ENCODE data around the gene WFS1.

Gene WFS1

GRCh38 chr4:6345096-6345830 is 75.6 kb downstream of the WFS1 start:
- no peak for TF ChIP-seq CTCF (IDR thresholded peaks at IDR 0.05; ENCODE audit: insufficient read depth, low read depth, low read length, missing control alignments)
- H3K4me3 ChIP-seq (ENCODE audit: low read length), result no peak overlapping the region
- DNase-seq (ENCODE audit: low read depth), result no peak

GRCh38 chr4:6345866-6346265 is 76.2 kb downstream of the WFS1 start:
- DNase-seq (ENCODE audit: low read depth), result no peak
- H3K4me3 ChIP-seq (ENCODE audit: low read length), result no peak overlapping the region
- TF ChIP-seq CTCF (IDR thresholded peaks at IDR 0.05; ENCODE audit: insufficient read depth, low read depth, low read length, missing control alignments), result no peak

- TF ChIP-seq CTCF (IDR thresholded peaks at IDR 0.05; ENCODE audit: insufficient read depth, low read depth, low read length, missing control alignments), result no peak
- no peak for DNase-seq (ENCODE audit: low read depth)
- H3K4me3 ChIP-seq (ENCODE audit: low read length), result no peak overlapping the region
Measured at GRCh38 chr4:6346373-6347110, 76.9 kb downstream of the WFS1 start.

- DNase-seq (ENCODE audit: low read depth), result no peak
- no peak overlapping the region for H3K4me3 ChIP-seq (ENCODE audit: low read length)
- TF ChIP-seq CTCF (IDR thresholded peaks at IDR 0.05; ENCODE audit: insufficient read depth, low read depth, low read length, missing control alignments), result no peak
Measured at GRCh38 chr4:6347511-6348045, 77.9 kb downstream of the WFS1 start.

GRCh38 chr4:6348408-6348807 is 78.8 kb downstream of the WFS1 start:
- H3K4me3 ChIP-seq (ENCODE audit: low read length), result no peak overlapping the region
- TF ChIP-seq CTCF (IDR thresholded peaks at IDR 0.05; ENCODE audit: insufficient read depth, low read depth, low read length, missing control alignments), result no peak
- no peak for DNase-seq (ENCODE audit: low read depth)

- no peak for DNase-seq (ENCODE audit: low read depth)
- TF ChIP-seq CTCF (IDR thresholded peaks at IDR 0.05; ENCODE audit: insufficient read depth, low read depth, low read length, missing control alignments), result no peak
- H3K4me3 ChIP-seq (ENCODE audit: low read length), result no peak overlapping the region
Measured at GRCh38 chr4:6349896-6350603, 80.4 kb downstream of the WFS1 start.

All from epithelial cell of esophagus (primary cell).